HG03103 (cell line): ENCODE measurements around the gene FGF12.
A peak's percentile ranks its signal among the peaks of the same experiment; 100 is the strongest.
"Not testable (repeated sequence)": the region's sequence is repeated elsewhere in the genome, so short reads cannot be mapped to it uniquely, and the experiment has no call there.

ENCODE experiments used
- ATAC-seq: cut with Tn5 transposase; IDR thresholded peaks from one replicate; pipeline ENCODE4 v1.9.1; 2021; ENCODE audit warnings: low read depth; ENCODE audit not compliant: unreplicated experiment

The FGF12 gene

GRCh38 chr3:192607798-192608197, 119.5 kb downstream of the FGF12 start:
- ATAC-seq = no peak

DNA sequence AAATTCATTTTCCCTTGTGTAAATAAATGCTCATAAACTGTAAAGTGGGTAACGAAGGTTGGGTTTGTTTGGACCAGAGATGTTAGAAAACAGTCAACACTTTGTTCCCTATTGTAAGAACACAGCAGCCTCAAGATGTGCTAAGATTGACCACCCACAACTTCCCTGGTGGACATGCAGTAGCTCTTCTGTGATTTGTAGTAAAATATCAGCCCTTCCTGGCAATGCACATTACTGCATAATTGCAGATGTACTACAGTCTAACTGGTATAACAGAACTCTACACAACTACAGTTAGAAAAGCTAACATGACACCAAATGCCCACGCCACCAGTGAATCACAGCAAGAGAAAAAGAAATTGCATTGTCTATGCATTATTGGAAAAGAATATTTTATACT, 129.4 kb downstream of the FGF12 start:
- ATAC-seq = no peak

DNA sequence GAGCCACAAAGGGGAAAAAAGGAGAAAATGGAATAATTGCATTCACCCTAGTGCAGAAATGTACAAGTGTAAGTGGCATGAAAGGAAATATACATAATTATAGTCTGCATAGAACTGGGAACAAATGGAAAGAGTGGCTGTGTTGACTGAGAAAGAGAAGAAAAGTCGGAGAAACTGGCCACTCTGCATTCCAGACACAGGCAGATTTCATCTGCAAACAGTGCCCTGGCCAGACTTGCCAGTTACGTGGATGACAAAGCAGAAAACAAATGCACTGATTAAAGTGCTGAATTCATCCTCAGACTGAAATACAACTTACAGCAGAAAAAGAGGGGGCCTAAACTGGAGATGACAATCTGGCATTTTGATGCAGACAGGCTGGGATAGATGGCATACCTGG, 129.8 kb downstream of the FGF12 start:
- no peak for ATAC-seq

DNA sequence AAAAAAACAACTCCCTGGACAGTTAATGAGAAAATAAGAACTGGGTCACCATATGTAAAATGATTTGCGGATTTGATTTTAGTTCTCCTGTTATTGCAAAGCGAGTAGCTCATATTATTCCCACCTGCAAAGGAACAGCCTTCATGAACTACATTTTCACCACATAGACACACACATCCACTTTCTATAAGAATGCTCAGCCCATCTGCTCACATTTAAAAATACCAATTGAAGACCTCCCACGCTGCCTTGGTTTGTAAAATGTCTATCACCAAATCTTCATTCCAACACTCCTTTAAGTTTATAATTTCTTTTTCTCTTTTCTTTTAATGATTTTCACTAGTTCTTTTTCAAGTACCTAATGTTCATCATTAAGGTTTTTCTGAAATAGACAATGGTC, 148.6 kb downstream of the FGF12 start:
- no peak for ATAC-seq

DNA sequence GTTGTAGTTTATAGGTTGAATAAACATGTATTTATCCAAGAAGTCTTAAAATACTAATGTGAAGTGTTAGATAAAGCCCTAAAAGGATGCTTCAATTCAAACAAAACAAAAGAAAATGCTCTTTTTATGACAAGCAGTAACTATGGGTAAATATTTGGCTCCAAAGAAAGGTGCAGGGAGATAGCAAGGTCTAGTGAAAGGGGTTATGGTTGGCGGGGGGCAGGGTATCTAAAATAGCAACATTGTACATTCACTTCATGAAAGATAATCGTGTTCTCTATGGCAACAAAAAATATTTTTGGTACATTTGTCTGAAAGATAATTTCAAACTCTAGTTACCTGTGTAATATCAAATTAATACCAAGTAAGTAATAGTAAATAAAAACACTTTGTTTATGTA, 149.5 kb downstream of the FGF12 start:
- no peak for ATAC-seq

DNA sequence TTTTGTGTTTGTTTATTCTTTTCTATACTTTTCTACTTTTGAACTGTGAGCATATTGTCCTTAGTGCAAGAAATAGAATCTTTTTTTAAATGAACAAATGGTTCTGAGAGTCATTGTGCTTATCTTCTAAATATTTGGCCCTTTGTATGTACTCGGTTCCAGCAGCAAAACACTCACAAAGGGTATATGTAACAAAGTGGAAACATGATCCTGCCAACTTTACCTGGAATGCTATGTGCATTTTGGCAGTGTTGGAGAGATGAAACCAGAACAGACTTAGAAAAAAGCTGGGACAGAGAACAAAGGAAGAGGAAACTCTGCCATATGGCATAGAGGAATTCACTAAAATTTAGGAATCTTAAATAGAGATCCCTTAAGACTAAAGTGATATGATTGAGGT, 150.1 kb downstream of the FGF12 start:
- no peak for ATAC-seq

GRCh38 chr3:192576704-192577103, 150.6 kb downstream of the FGF12 start:
- not testable (repeated sequence) for ATAC-seq

DNA sequence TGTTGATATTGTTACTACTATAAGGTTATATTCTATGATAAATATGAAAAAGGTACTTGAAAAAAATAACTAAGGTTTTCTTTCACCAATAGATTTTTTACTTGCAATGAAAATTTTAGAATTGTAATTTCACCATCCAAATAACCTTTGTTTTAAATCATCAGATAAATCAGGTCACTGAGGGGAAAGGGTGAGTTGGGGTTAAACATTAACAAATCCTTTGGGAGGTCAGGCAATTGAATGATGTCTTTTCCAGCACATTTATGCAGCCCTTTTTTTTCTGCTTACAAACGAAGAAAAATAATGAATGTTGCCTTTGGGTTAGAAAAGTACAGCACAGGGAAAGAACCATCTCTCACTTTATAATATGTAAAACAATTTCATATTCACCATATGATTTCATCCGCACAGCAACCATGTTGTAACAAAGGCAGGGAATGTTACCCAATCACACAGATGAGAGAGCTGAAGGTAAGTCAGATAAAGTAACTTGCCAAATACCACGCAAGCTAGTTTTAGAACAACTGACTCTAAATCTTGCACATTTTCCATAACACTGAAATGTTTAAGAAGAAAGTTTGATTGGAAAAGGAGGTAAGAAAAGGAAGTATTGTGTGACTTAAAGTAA, 151.3 kb downstream of the FGF12 start:
- ATAC-seq = no peak

GRCh38 chr3:192573240-192573639, 154.1 kb downstream of the FGF12 start:
- no peak for ATAC-seq

GRCh38 chr3:192570821-192571791, 156.2 kb downstream of the FGF12 start:
- ATAC-seq = no peak

DNA sequence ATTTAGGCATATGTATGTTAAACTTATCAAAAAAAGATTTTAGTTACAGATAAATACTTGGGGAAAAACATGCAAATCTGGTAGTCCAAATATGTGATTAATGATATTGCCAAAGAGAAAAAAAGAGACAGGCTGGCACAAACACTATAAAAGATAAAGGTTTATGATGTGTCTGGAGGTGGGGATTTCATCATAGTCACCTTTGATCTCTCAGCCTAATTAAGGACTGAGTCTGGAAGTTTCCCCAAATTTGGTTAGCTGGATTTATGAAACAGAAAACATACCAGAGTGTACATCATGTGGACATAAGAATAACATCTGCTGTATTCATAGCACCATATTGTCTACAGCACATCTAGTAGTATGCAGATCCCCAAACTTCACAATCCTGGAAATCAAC, 157.0 kb downstream of the FGF12 start:
- no peak for ATAC-seq

DNA sequence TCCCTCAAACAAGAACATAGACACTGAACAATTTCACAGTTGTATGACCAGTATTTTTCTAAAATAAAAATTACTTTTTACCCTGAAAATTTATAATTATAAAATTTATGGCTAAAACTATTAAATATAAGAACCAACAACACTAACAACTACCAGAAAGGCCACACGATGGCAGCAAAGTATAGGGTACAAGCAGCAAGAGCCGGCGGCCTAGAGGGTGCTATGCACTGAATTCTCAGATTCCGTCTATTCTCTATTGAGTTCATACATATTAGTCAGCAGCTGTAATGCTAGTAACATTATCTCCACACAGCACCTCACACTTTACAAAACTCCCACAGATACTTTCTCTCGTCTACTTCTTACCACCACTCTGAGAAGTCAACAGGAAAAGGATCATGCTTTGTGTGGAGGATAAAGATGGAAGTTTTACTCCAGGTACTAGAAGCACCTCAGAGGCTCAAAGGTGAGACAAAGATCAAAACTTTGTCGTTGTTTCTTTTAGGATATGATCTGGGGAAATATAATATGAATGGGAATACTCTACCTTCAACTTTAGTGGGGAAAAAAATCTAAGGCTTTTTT, 160.5 kb downstream of the FGF12 start:
- ATAC-seq = no peak

DNA sequence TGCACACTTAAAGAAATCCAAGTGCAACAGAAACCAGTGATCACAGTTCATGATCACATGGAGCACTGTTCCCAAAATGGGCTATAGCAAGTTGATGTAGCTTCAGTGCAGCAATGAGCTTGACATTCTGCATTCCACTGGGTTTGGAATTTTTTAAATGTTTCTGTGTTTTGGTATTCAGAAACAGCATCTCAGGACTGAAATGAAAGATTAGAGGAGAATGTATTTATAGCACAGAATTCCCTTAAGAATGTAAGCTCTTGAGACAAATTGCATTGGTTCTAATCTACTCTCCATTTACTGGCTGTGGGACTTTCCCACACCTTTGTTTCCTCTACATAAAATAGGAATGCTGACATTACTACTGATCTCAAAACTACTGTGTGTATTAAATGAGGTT, 162.7 kb downstream of the FGF12 start:
- ATAC-seq = no peak

- no peak for ATAC-seq
These were observed 163.9 kb downstream of the FGF12 start for GRCh38 chr3:192563417-192563816.

DNA sequence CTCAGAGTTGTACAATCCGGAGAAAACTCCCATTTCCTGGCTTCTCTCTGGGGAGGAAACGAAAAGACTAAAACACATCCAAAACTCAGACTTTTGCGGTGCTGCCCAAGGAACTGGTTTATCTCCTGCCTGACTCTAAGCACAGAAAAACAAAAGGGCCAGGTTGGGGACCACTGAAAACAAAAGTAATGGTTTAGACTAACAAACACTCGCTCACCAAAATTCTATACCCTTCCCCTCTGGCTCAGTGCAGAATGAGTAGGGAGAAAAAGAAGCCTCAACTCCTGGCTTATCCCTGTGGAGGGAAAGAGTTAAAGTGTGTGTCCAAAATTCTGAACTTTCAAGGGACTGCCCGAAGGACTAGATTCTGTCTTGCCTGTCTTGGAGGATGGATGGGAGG, 173.6 kb downstream of the FGF12 start:
- no peak for ATAC-seq

DNA sequence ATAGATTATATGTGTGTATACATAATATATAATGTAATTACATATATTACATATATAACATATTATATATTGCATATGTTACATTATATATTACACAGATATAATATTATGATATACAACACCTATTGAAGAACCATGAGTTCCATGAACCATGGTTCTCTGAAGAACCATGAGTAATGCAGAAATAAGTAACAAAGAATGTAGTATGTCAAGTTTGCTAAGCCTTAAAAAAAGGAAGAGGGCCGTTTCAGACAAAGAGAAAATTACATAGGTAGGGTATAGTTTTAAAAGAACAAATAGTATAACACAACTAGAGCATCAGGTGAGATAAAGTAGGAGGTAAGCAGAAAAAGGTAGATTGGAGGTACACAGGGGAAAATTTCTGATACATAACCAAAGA, 177.0 kb downstream of the FGF12 start:
- ATAC-seq = no peak

- ATAC-seq = no peak
These were observed 182.0 kb downstream of the FGF12 start for GRCh38 chr3:192545333-192545732.

DNA sequence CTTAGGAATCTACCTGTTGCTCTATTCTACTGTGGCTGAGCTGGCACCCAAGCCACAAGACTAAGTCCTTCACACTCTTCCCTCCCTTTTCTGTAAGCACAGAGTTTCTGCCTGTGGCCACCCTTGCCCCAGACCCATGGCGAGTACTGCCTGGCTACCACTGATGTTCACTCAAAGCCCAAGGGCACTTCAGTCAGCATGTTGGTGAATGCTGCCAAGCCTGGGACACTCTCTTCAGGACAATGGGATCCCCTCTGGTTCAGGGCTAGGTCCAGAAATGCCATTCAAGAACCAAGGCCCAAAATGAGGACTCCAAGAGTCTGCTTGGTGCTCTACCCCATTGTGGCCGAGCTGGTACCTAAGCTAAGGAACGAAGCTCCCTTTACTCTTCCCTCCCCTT, 184.2 kb downstream of the FGF12 start:
- no peak for ATAC-seq

DNA sequence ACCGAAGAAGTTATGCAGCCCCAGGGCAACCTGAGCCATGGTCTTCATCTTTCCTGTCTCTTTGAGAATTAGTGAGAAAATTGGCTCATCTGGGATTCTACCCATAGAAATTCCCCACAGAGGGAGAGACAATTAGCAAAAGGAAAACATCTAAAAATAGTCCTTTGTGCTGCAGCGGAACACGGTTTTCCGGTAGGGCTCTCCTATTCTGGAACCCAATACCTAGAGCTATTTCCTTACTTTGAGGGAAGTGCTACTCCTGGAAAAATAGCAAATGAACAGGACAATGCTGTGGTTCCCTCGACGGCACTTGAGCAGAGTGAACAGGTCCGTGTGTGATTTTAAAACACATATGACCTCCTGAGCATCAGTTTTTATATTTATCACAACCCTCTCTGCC, 210.5 kb downstream of the FGF12 start:
- no peak for ATAC-seq

DNA sequence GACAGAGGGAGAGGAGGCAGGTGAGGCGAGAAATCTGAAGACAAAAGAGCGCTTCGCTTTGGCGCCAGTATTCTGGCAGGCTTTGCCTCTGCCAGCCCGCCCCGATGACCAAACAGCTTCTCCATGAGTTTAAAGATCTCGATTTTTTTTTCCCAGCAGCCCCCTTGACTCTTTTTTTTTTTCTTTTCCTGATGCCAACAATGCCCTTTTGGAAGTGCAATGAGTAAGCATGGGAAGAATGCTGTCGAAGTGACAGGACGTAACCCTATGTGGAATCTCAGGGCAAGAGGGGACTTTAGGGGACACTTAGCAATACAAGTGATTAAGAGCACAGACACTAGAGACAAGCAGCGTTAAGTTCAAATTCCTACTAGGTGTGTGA, 211.7 kb downstream of the FGF12 start:
- ATAC-seq = no peak

- ATAC-seq = peak; percentile 51
These were observed 212.3 kb downstream of the FGF12 start for GRCh38 chr3:192514754-192515663.
